Pancreas (tissue), 10 donors: Measurements from ENCODE around the gene SHH. TPM values are rescaled to one million over a fixed set of nuclear protein-coding genes. Genes with fewer than 3 reads are reported as not detected.

Source experiments
- ATAC-seq, 4 donors: fragments of 200-7000 bp; cut with Tn5 transposase; one replicate each; pipeline versions ENCODE4 v1.8.0 to v1.9.1; 2020; ENCODE audit warnings: mild to moderate bottlenecking in 4 of 4, moderate library complexity in 4 of 4
- DNase-seq, 6 donors: peaks; one replicate each; pipeline ENCODE4 v3.0.0-alpha.2; 2020
- FAIRE-seq: peaks from 2 replicates; lab custom pipeline; 2012; peaks lifted over from hg19 to GRCh38; lab: Jason Lieb, UNC
- H3K27ac ChIP-seq, 4 donors: fragments of 200-600 bp; sonication (generic); 1 replicate in 3 of 4; 2 replicates in 1 of 4; pipeline versions ENCODE4 v1.5.0 to v1.8.0; 2020
- H3K27me3 ChIP-seq, 4 donors: fragments of 200-600 bp; one replicate each; pipeline ENCODE4 v1.8.0; 2021
- H3K36me3 ChIP-seq, 3 donors: fragments of 200-600 bp; sonication (generic) in 1 of 3; one replicate each; pipeline versions ENCODE4 v1.5.0 to v1.8.0; 2020 to 2021
- H3K4me1 ChIP-seq, 3 donors: fragments of 200-600 bp; one replicate each; pipeline ENCODE4 v1.8.0; 2021
- H3K4me3 ChIP-seq, 4 donors: fragments of 200-600 bp; sonication (generic) in 2 of 4; one replicate each; pipeline versions ENCODE4 v1.5.0 to v1.8.0; 2020 to 2021
- H3K9me3 ChIP-seq, 4 donors: fragments of 200-600 bp; one replicate each; pipeline ENCODE4 v1.8.0; 2021
- WGBS, 2 donors: extraction: QIAGEN DNeasy Blood & Tissue Kit; methylation state at CpG; one replicate each; pipeline ENCODE4 v1.1.7; 2013; 5-methylcytosine and 5-hydroxymethylcytosine counted together
- intact Hi-C, 3 donors: fragments of 100-400 bp; cut with DNase I; formaldehyde crosslinking; loops; one replicate each; pipeline versions ENCODE4 v1.11.1 to v1.14.2; 2022
- polyA plus RNA-seq, 2 donors: library from polyadenylated mRNA; stranded (reverse); fragments of 200-250 nt; gene quantifications; one replicate each; pipeline ENCODE4 v1.2.3, GENCODE V29; 2013
- total RNA-seq, 6 donors: library from RNA; stranded (reverse); fragmentation: NEBNext Ultra II Directional in 4 of 6; extraction: Animal tissue kit (Norgen Biotek cat#: 25700) in 4 of 6; gene quantifications; one replicate each; pipeline versions ENCODE4 v1.2.1 to v1.2.4, GENCODE V29; 2021 to 2023
- TF ChIP-seq, protein P1 (sequence below), 4 donors: fragments of 200-600 bp; sonication (generic) in 3 of 4; IDR thresholded peaks; one replicate each; pipeline versions ENCODE4 v1.5.0 to v1.8.0; 2021; ENCODE audit warnings: antibody characterized with exemption in 4 of 4
- donor health status: healthy with polysubstance abuse.
- donor health status: DM: no; HTN: no; CAD: no; lungs with moderate emphysema.
- donor health status: DM: no; HTN: no; CAD: no.
- donor health status: control.
- donor health status: control.
- donor health status: Bipolar disorder and iron deficiency.
- donor health status: DM: yes; HTN: yes; CAD: no.
- donor health status: DM: no; HTN: no; CAD: no.
- donor health status: DM: no; HTN: no; CAD: no.
- donor health status: DM: yes; HTN: yes; CAD: no.

Gene SHH
- total and polyA plus RNA-seq, 8 donors: 0.08 to 0.85 (median 0.26) TPM

DNA sequence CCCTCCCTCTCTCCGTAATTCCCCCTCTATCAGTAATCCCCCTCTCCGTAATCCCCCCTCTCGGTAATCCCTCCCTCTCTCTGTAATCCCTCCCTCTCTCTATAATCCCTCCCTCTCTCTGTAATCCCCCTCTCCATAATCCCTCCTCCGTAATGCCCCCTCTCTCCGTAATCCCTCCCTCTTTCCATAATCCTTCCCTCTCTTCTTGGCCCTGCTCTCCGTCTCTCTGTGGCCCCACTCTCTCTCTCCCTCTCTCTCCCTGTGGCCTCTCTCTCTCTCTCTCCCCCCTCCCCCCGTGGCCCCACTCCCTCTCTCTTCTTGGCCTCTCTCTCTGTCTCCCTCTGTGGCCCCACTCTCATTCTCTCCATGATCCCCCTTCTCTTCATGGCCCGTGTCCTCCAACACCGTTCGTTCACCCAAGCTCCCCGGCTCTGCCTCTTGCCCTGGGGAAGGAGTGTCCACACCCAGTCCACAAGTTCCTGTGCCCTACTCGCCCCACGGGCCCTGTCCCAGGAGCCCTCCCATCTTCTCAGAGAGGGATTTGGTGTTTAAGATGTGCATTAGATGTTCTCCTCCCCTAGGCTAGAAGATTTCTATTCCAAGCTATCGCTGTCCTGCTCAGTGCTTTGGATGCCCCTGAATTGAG is 19.8 kb downstream of the SHH start:
- intact Hi-C loops: no loop called here
- Histone ChIP-seq H3K9me3 (no peaks in the 10 kb centered on the region), H3K4me1 (peaks cover 0 to 3% (median 3%) of the 10 kb centered on the region in 3 donors), H3K4me3 (no peak overlapping the region), H3K36me3 (no peaks in the 10 kb centered on the region), H3K27ac (no peak overlapping the region), H3K27me3 (peaks cover 0 to 3% (median 0%) of the 10 kb centered on the region in 4 donors)
- ATAC-seq (no peak), FAIRE-seq (no peak), DNase-seq (no peak)
- TF ChIP-seq, protein P1, sequence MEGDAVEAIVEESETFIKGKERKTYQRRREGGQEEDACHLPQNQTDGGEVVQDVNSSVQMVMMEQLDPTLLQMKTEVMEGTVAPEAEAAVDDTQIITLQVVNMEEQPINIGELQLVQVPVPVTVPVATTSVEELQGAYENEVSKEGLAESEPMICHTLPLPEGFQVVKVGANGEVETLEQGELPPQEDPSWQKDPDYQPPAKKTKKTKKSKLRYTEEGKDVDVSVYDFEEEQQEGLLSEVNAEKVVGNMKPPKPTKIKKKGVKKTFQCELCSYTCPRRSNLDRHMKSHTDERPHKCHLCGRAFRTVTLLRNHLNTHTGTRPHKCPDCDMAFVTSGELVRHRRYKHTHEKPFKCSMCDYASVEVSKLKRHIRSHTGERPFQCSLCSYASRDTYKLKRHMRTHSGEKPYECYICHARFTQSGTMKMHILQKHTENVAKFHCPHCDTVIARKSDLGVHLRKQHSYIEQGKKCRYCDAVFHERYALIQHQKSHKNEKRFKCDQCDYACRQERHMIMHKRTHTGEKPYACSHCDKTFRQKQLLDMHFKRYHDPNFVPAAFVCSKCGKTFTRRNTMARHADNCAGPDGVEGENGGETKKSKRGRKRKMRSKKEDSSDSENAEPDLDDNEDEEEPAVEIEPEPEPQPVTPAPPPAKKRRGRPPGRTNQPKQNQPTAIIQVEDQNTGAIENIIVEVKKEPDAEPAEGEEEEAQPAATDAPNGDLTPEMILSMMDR (IDR thresholded peaks at IDR 0.05): no peak
- 79 to 89% methylated on average over 14 of the region's 14 CpGs for WGBS, 2 donors

- Histone ChIP-seq H3K4me1 (peaks cover 0 to 2% (median 2%) of the 10 kb centered on the region in 3 donors), H3K27ac (no peak overlapping the region), H3K4me3 (no peak overlapping the region), H3K36me3 (no peaks in the 10 kb centered on the region), H3K9me3 (no peaks in the 10 kb centered on the region), H3K27me3 (peaks cover 0 to 3% (median 0%) of the 10 kb centered on the region in 4 donors)
- no peak for FAIRE-seq
- no peak for DNase-seq
- intact Hi-C loops: no loop called here
- ATAC-seq: no peak
- 67 to 70% methylated on average over 6 of the region's 7 CpGs for WGBS, 2 donors
- TF ChIP-seq, protein P1 (IDR thresholded peaks at IDR 0.05): no peak
Measured at GRCh38 chr7:155791836-155792235, 20.4 kb downstream of the SHH start.

DNA sequence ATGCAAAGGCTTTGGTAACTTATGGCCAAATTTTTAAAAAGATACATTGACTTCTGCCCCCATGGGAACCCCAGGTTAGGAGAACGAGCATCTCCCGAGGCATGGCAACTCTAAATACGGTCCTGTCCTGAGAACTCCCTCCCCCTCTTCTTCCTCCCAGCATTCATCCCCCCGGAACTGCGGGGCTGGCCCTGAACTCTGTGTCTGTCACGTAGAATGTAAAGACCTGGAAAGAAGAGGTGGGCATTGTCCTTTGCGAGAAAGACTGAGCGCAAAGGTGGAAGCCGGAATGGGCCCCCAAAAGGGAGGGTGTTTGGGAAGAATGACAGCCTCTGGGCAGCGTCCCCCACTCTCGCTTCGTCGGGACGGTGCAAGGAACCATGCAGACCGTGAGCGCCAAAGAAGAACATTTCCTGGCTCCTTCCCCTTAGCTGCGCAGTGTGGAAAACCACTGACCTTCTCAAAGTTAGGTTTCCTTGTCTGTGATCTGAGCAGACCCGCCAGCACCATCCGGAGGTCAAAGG is 21.0 kb downstream of the SHH start:
- TF ChIP-seq, protein P1 (IDR thresholded peaks at IDR 0.05): no peak
- peaks cover 0 to 3% (median 0%) of the 10 kb centered on the region in 4 donors for H3K27me3 ChIP-seq
- H3K4me3 ChIP-seq: no peak overlapping the region
- ATAC-seq (no peak), DNase-seq (no peak), FAIRE-seq (no peak)
- H3K9me3 ChIP-seq: no peaks in the 10 kb centered on the region
- H3K4me1 ChIP-seq: no peaks in the 10 kb centered on the region
- 74 to 80% methylated on average over 19 of the region's 19 CpGs for WGBS, 2 donors
- H3K27ac ChIP-seq: no peak overlapping the region
- no peaks in the 10 kb centered on the region for H3K36me3 ChIP-seq
- intact Hi-C loops: no loop called here

- intact Hi-C loops: no loop called here
- TF ChIP-seq, protein P1 (IDR thresholded peaks at IDR 0.05): no peak
- Histone ChIP-seq H3K27me3 (peaks cover 0 to 3% (median 0%) of the 10 kb centered on the region in 4 donors), H3K4me1 (no peaks in the 10 kb centered on the region), H3K27ac (no peak overlapping the region), H3K4me3 (no peak overlapping the region), H3K36me3 (no peaks in the 10 kb centered on the region), H3K9me3 (no peaks in the 10 kb centered on the region)
- no peak for DNase-seq
- WGBS, 2 donors: 58 to 71% methylated on average over 8 of the region's 8 CpGs
- ATAC-seq: no peak
- no peak for FAIRE-seq
Measured at GRCh38 chr7:155790666-155791065, 21.6 kb downstream of the SHH start.
